K562 (cell line): Measurements from ENCODE around the gene FGF16. TPM values are rescaled to one million over a fixed set of nuclear protein-coding genes. Genes with fewer than 3 reads are reported as not detected.

Experiments used
- ATAC-seq: fragments of 200-7000 bp; cut with Tn5 transposase; 3 replicates; pipeline ENCODE4 v1.9.1; 2020; ENCODE audit warnings: moderate library complexity
- BruUV-seq: library from RNA; stranded (reverse); fragments of 400-500 nt; replicated peaks from 2 replicates; lab custom pipeline; 2021; lab: Mats Ljungman, UMichigan
- CTCF ChIA-PET: fragments of 300-600 bp; formaldehyde crosslinking; extraction: SDS; loops from one replicate; lab custom pipeline; 2021; ENCODE audit warnings: low intra/inter-chr PET ratio; lab: Yijun Ruan, JAX
- POLR2A ChIA-PET: fragments of 300-600, 350-650 bp; sonication (Branson Sonifier 250); formaldehyde crosslinking; extraction: SDS; loops from one replicate; lab custom pipeline; 2021; ENCODE audit warnings: antibody characterized with exemption, inconsistent platforms; lab: Yijun Ruan, JAX
- DNase-seq, 4 experiments: peaks; one replicate each; pipeline versions ENCODE4 v3.0.0 to v3.0.0-alpha.2; 2011 to 2018; ENCODE audit warnings: low spot score in 3 of 4, mixed read lengths in 3 of 4; ENCODE audit errors: extremely low read depth in 1 of 4
- FAIRE-seq: peaks from 2 replicates; lab custom pipeline; 2011; peaks lifted over from hg19 to GRCh38; lab: Jason Lieb, UNC
- H2AFZ ChIP-seq: 2 replicates; pipeline ENCODE4 v1.6.0; 2011; ENCODE audit warnings: low read depth, low read length, control low read depth, inconsistent platforms
- H3K27ac ChIP-seq: fragments of 200-600 bp; 3 replicates; pipeline ENCODE4 v1.8.0; 2011; ENCODE audit warnings: low read depth, mild to moderate bottlenecking, control low read depth, inconsistent platforms, low read length, moderate library complexity, mixed read lengths; ENCODE audit errors: extremely low read depth
- H3K27me3 ChIP-seq, 2 experiments: fragments of 300-600 bp in 1 of 2; 2 replicates in 1 of 2; 3 replicates in 1 of 2; pipeline versions ENCODE4 v1.6.0 to v1.8.0; 2011; ENCODE audit warnings: inconsistent platforms in 2 of 2, low read length in 2 of 2, mild to moderate bottlenecking in 1 of 2, mixed read lengths in 1 of 2, moderate library complexity in 1 of 2; ENCODE audit not compliant: control insufficient read depth in 2 of 2, insufficient read depth in 2 of 2
- H3K36me3 ChIP-seq: fragments of 300-600 bp; 3 replicates; pipeline ENCODE4 v1.8.0; 2011; ENCODE audit warnings: mild to moderate bottlenecking, low read length, inconsistent platforms; ENCODE audit not compliant: control insufficient read depth, insufficient read depth
- H3K4me1 ChIP-seq, 2 experiments: fragments of 200-600 bp in 1 of 2; replicated peaks in 1 of 2; 2 replicates in 1 of 2; 3 replicates in 1 of 2; pipeline versions ENCODE4 v1.5.1 to v1.8.0; 2011; ENCODE audit warnings: inconsistent platforms in 2 of 2, low read length in 2 of 2, mild to moderate bottlenecking in 1 of 2, mixed read lengths in 1 of 2, moderate library complexity in 1 of 2; ENCODE audit not compliant: control insufficient read depth in 2 of 2, insufficient read depth in 2 of 2
- H3K4me2 ChIP-seq: 2 replicates; pipeline ENCODE4 v1.6.1; 2011; ENCODE audit warnings: low read length, control low read depth, inconsistent platforms, mixed read lengths; ENCODE audit not compliant: insufficient read depth
- H3K4me3 ChIP-seq: fragments of 200-600 bp; sonication (generic), shearing (Covaris generic); 2 replicates; pipeline ENCODE4 v1.5.1; 2016; ENCODE audit warnings: control low read depth, inconsistent platforms
- H3K79me2 ChIP-seq: fragments of 200-600 bp; 3 replicates; pipeline ENCODE4 v1.8.0; 2011; ENCODE audit warnings: low read length, inconsistent platforms; ENCODE audit not compliant: control insufficient read depth, insufficient read depth
- H3K9ac ChIP-seq, 2 experiments: 2 replicates each; pipeline versions ENCODE4 v1.6.0 to v1.6.1; 2011; ENCODE audit warnings: low read depth in 2 of 2, low read length in 2 of 2, control low read depth in 1 of 2, inconsistent platforms in 1 of 2, mild to moderate bottlenecking in 1 of 2, mixed read lengths in 1 of 2; ENCODE audit not compliant: insufficient read depth in 1 of 2
- H3K9me1 ChIP-seq: one replicate; pipeline ENCODE4 v1.6.0; 2011; ENCODE audit warnings: inconsistent platforms, mild to moderate bottlenecking, low read length, moderate library complexity; ENCODE audit not compliant: control insufficient read depth, insufficient read depth
- H3K9me3 ChIP-seq: replicated peaks from 2 replicates; pipeline ENCODE4 v1.5.1; 2011; ENCODE audit warnings: low read depth, low read length, inconsistent platforms; ENCODE audit not compliant: control insufficient read depth, insufficient read depth
- H4K20me1 ChIP-seq: replicated peaks from 2 replicates; pipeline ENCODE4 v1.6.1; 2011; ENCODE audit warnings: low read length, inconsistent platforms, mixed read lengths; ENCODE audit not compliant: control insufficient read depth, insufficient read depth
- ARHGAP35 ChIP-seq: fragments of 450-650 bp; IDR thresholded peaks from 2 replicates; pipeline ENCODE4 v1.6.1; 2018; ENCODE audit not compliant: partially characterized antibody
- HMGN3 ChIP-seq: IDR thresholded peaks from 2 replicates; pipeline ENCODE4 v1.6.1; 2011; ENCODE audit warnings: borderline replicate concordance, low read depth, mild to moderate bottlenecking, mixed read lengths, low read length; ENCODE audit not compliant: insufficient read length; ENCODE audit errors: extremely low read depth
- KDM5B ChIP-seq: fragments of 200-600 bp; sonication (generic); IDR thresholded peaks from 2 replicates; pipeline ENCODE4 v1.6.1; 2012; ENCODE audit warnings: low read depth, mild to moderate bottlenecking, moderate library complexity, low read length, control low read depth, inconsistent platforms; ENCODE audit not compliant: insufficient replicate concordance
- MNT ChIP-seq, 2 experiments: fragments of 450-650 bp; conservative IDR thresholded peaks; 2 replicates each; pipeline ENCODE4 v1.6.1; 2017; ENCODE audit warnings: mild to moderate bottlenecking in 2 of 2, moderate library complexity in 2 of 2
- PCBP1 ChIP-seq: fragments of 200-400 bp; formaldehyde crosslinking; IDR thresholded peaks from 2 replicates; pipeline ENCODE4 v1.6.1; 2018; ENCODE audit warnings: mild to moderate bottlenecking, low read depth, low read length; ENCODE audit not compliant: poor library complexity, severe bottlenecking
- RBM25 ChIP-seq: fragments of 200-400 bp; formaldehyde crosslinking; IDR thresholded peaks from 2 replicates; pipeline ENCODE4 v1.6.1; 2018; ENCODE audit warnings: low read length, low read depth, moderate library complexity; ENCODE audit not compliant: severe bottlenecking
- SAFB ChIP-seq: fragments of 200-400 bp; formaldehyde crosslinking; IDR thresholded peaks from 2 replicates; pipeline ENCODE4 v1.6.1; 2017; ENCODE audit warnings: low read depth, low read length, borderline replicate concordance
- ZNF253 ChIP-seq: fragments of 250-450 bp; sonication (Bioruptor Pico); conservative IDR thresholded peaks from 2 replicates; pipeline ENCODE4 v1.6.1; 2021; ENCODE audit warnings: mild to moderate bottlenecking
- ZNF280B ChIP-seq: fragments of 250-450 bp; sonication (Bioruptor Pico); IDR thresholded peaks from 2 replicates; pipeline ENCODE4 v1.5.1; 2021; ENCODE audit warnings: mild to moderate bottlenecking
- ZNF384 ChIP-seq: IDR thresholded peaks from 2 replicates; pipeline ENCODE4 v1.6.1; 2012; ENCODE audit warnings: low read depth, low read length, improper control_type of control experiment
- ZNF76 ChIP-seq: fragments of 250-450 bp; sonication (Bioruptor Pico); IDR thresholded peaks from 2 replicates; pipeline ENCODE4 v1.4.0; 2020; ENCODE audit warnings: mild to moderate bottlenecking, moderate library complexity, borderline replicate concordance
- WGBS: fragments of 100-300 bp; shearing (Covaris generic); methylation state at CpG from one replicate; pipeline ENCODE4 v1.1.6; 2016; ENCODE audit warnings: low coverage, mixed read lengths; ENCODE audit not compliant: insufficient coverage; ENCODE audit errors: missing lambda C conversion rate; 5-methylcytosine and 5-hydroxymethylcytosine counted together
- in situ Hi-C: fragments of 300-500 bp; cut with MboI; formaldehyde crosslinking; loops from 4 replicates; pipeline ENCODE4 v1.15.0; 2018; ENCODE audit warnings: inconsistent platforms, mixed read lengths
- intact Hi-C: fragments of 100-400 bp; cut with micrococcal nuclease; formaldehyde crosslinking; loops from 2 replicates; pipeline ENCODE4 v1.14.2; 2022
- polyA plus RNA-seq, 8 experiments: library from polyadenylated mRNA; depleted of rRNA in 4 of 8; stranded (reverse) in 5 of 8; unstranded in 3 of 8; fragments of >200 nt; fragmentation: Nextera tagmentation in 2 of 8; fragmentation: Illumina TruSeq in 1 of 8; extraction: Ambion mirVana in 2 of 8; extraction: Trizol in 1 of 8; gene quantifications; 2 replicates each; pipeline versions ENCODE4 v1.2.1 to v1.2.3, GENCODE V29; 2011 to 2014; ENCODE audit warnings: inconsistent platforms in 1 of 8, missing spikeins in 1 of 8
- total RNA-seq, 7 experiments: library from RNA; depleted of rRNA in 6 of 7; stranded (reverse); fragments of >200 nt in 6 of 7; fragmentation: Illumina TruSeq in 2 of 7; extraction: Trizol in 2 of 7; gene quantifications; 2 replicates each; pipeline versions ENCODE4 v1.2.1 to v1.2.3, GENCODE V29; 2011 to 2021; ENCODE audit warnings: low replicate concordance in 1 of 7

FGF16 gene
- total and polyA plus RNA-seq, 9 of the 15 experiments (the other 6 are each of a cell fraction or from before 2014, with no cell fraction given), result not detected

- Histone ChIP-seq H3K9me3 (no peaks in the 10 kb centered on the region), H3K4me1 (no peaks in the 10 kb centered on the region), H3K4me2 (no peak overlapping the region), H3K9ac (no peak overlapping the region), H3K9me1 (no peaks in the 10 kb centered on the region), H3K27ac (no peak overlapping the region), H3K4me3 (no peak overlapping the region), H4K20me1 (no peaks in the 10 kb centered on the region), H3K27me3 (no peaks in the 10 kb centered on the region), H3K36me3 (no peaks in the 10 kb centered on the region), H3K79me2 (no peaks in the 10 kb centered on the region), H2AFZ (no peak overlapping the region)
- BruUV-seq, result no TSS peak
- no peak for TF ChIP-seq ZNF384
- ATAC-seq (no peak), DNase-seq (no peak), FAIRE-seq (no peak)
- 7% methylated on average over 1 of the region's 1 CpG for WGBS
- ChIA-PET CTCF (no interaction called here), POLR2A (no interaction called here)
- in situ Hi-C loops (no loop called here), intact Hi-C loops (loop anchor here (10.0 kb wide), 1 partner anchor 162 kb away; no protein-coding TSS in a partner anchor)
Measured at GRCh38 chrX:77433001-77433400, 14.2 kb upstream of the FGF16 start.

- Histone ChIP-seq H3K9me1 (no peaks in the 10 kb centered on the region), H3K9me3 (no peaks in the 10 kb centered on the region), H3K27ac (no peak overlapping the region), H3K4me1 (no peaks in the 10 kb centered on the region), H3K27me3 (no peaks in the 10 kb centered on the region), H3K4me3 (no peak overlapping the region), H2AFZ (no peak overlapping the region), H3K79me2 (no peaks in the 10 kb centered on the region), H3K9ac (no peak overlapping the region), H3K4me2 (no peak overlapping the region), H4K20me1 (no peaks in the 10 kb centered on the region), H3K36me3 (no peaks in the 10 kb centered on the region)
- DNase-seq (no peak), ATAC-seq (no peak), FAIRE-seq (no peak)
- no peak for TF ChIP-seq HMGN3
- TF ChIP-seq ZNF280B (CRISPR knock-in tag), result no peak
- TF ChIP-seq ARHGAP35, result no peak
- TF ChIP-seq SAFB, result no peak
- no peak for TF ChIP-seq ZNF76 (CRISPR knock-in tag)
- TF ChIP-seq ZNF253 (CRISPR knock-in tag), result no peak
- no peak for TF ChIP-seq RBM25
- no peak for TF ChIP-seq PCBP1
- no peak for TF ChIP-seq KDM5B
- TF ChIP-seq MNT (conservative IDR thresholded peaks at IDR 0.05), result no peak
- in situ Hi-C loops, result no loop called here
- intact Hi-C loops, result loop anchor here (10.0 kb wide), 1 partner anchor 160 kb away; no protein-coding TSS in a partner anchor
- POLR2A ChIA-PET, result no interaction called here
- CTCF ChIA-PET, result no interaction called here
- 0% methylated on average over 3 of the region's 3 CpGs for WGBS
- BruUV-seq, result no TSS peak
Measured at GRCh38 chrX:77434962-77435361, 12.2 kb upstream of the FGF16 start.
